Osteoblast (primary cell): Measurements from ENCODE around the gene EDEM1. TPM values are rescaled to one million over a fixed set of nuclear protein-coding genes. Genes with fewer than 3 reads are reported as not detected.

Experiments
- DNase-seq: peaks from one replicate; pipeline ENCODE4 v3.0.0; 2011; ENCODE audit warnings: low spot score, mixed read lengths; ENCODE audit not compliant: insufficient read length; ENCODE audit errors: missing footprints
- H2AFZ ChIP-seq: 2 replicates; pipeline ENCODE4 v1.6.0; 2011; ENCODE audit warnings: mild to moderate bottlenecking, low read length
- H3K27ac ChIP-seq: 2 replicates; pipeline ENCODE4 v1.5.1; 2011; ENCODE audit warnings: mild to moderate bottlenecking, low read depth, low read length, moderate library complexity
- H3K27me3 ChIP-seq: 2 replicates; pipeline ENCODE4 v1.6.0; 2012; ENCODE audit warnings: mild to moderate bottlenecking, control low read depth, inconsistent platforms, low read length, moderate library complexity; ENCODE audit not compliant: insufficient read depth
- H3K36me3 ChIP-seq: 2 replicates; pipeline ENCODE4 v1.5.1; 2011; ENCODE audit warnings: mild to moderate bottlenecking, low read length, control low read depth, moderate library complexity; ENCODE audit not compliant: insufficient read depth
- H3K4me1 ChIP-seq: 2 replicates; pipeline ENCODE4 v1.5.1; 2011; ENCODE audit warnings: mild to moderate bottlenecking, low read length, control low read depth, moderate library complexity; ENCODE audit not compliant: insufficient read depth
- H3K4me2 ChIP-seq: 2 replicates; pipeline ENCODE4 v1.6.0; 2011; ENCODE audit warnings: mild to moderate bottlenecking, low read length; ENCODE audit not compliant: insufficient read depth
- H3K4me3 ChIP-seq: fragments of 200-600 bp; sonication (generic); 3 replicates; pipeline ENCODE4 v1.5.1; 2012; ENCODE audit warnings: mild to moderate bottlenecking, low read length, inconsistent platforms; ENCODE audit not compliant: insufficient read depth
- H3K79me2 ChIP-seq: 2 replicates; pipeline ENCODE4 v1.6.0; 2012; ENCODE audit warnings: mild to moderate bottlenecking, low read length, control low read depth, inconsistent platforms; ENCODE audit not compliant: insufficient read depth
- H3K9me3 ChIP-seq: 2 replicates; pipeline ENCODE4 v1.5.1; 2011; ENCODE audit warnings: low read depth, low read length, control low read depth
- H4K20me1 ChIP-seq: 2 replicates; pipeline ENCODE4 v1.6.0; 2012; ENCODE audit warnings: mild to moderate bottlenecking, low read length, control low read depth; ENCODE audit not compliant: insufficient read depth
- CTCF ChIP-seq: IDR thresholded peaks from 2 replicates; pipeline ENCODE4 v1.5.1; 2011; ENCODE audit warnings: mild to moderate bottlenecking, low read depth, low read length, moderate library complexity; ENCODE audit errors: extremely low read depth
- total RNA-seq: library from RNA; depleted of rRNA; stranded (reverse); fragments of >200 nt; gene quantifications from 2 replicates; pipeline ENCODE4 v1.2.3, GENCODE V29; 2012

EDEM1 gene
- total RNA-seq, 1 donor: 38.7 TPM

- H3K27ac ChIP-seq: no peak overlapping the region
- peaks cover 73% of the 10 kb centered on the region for H4K20me1 ChIP-seq
- H2AFZ ChIP-seq: no peak overlapping the region
- peaks cover 93% of the 10 kb centered on the region for H3K79me2 ChIP-seq
- H3K4me2 ChIP-seq: no peak overlapping the region
- H3K27me3 ChIP-seq: no peaks in the 10 kb centered on the region
- peaks cover 32% of the 10 kb centered on the region for H3K4me1 ChIP-seq
- no peaks in the 10 kb centered on the region for H3K9me3 ChIP-seq
- no peak for TF ChIP-seq CTCF
- no peak overlapping the region for H3K4me3 ChIP-seq
- H3K36me3 ChIP-seq: no peaks in the 10 kb centered on the region
- no peak for DNase-seq
These were observed 27.2 kb upstream of the EDEM1 start for GRCh38 chr3:5160321-5160720.

GRCh38 chr3:5160940-5161858 lies 26.3 kb upstream of the EDEM1 start:
- H3K9me3 ChIP-seq: no peaks in the 10 kb centered on the region
- H3K4me1 ChIP-seq: peaks cover 32% of the 10 kb centered on the region
- peak overlapping the region; percentile 58 for H3K27ac ChIP-seq
- peaks cover 93% of the 10 kb centered on the region for H3K79me2 ChIP-seq
- TF ChIP-seq CTCF: no peak
- H3K36me3 ChIP-seq: no peaks in the 10 kb centered on the region
- peaks cover 67% of the 10 kb centered on the region for H4K20me1 ChIP-seq
- H2AFZ ChIP-seq: no peak overlapping the region
- no peak for DNase-seq
- no peaks in the 10 kb centered on the region for H3K27me3 ChIP-seq
- H3K4me2 ChIP-seq: peak overlapping the region; percentile 42
- no peak overlapping the region for H3K4me3 ChIP-seq

GRCh38 chr3:5162102-5162501 lies 25.4 kb upstream of the EDEM1 start:
- DNase-seq: peak; percentile 82
- H3K4me2 ChIP-seq: peak overlapping the region; percentile 42

More at GRCh38 chr3:5162102-5162501, 25.4 kb upstream of the EDEM1 start:
- H3K4me3 ChIP-seq: no peak overlapping the region
- H3K27me3 ChIP-seq: no peaks in the 10 kb centered on the region
- H3K79me2 ChIP-seq: peaks cover 93% of the 10 kb centered on the region
- no peak overlapping the region for H2AFZ ChIP-seq
- H3K4me1 ChIP-seq: peaks cover 32% of the 10 kb centered on the region
- peak overlapping the region; percentile 58 for H3K27ac ChIP-seq
- peaks cover 68% of the 10 kb centered on the region for H4K20me1 ChIP-seq
- TF ChIP-seq CTCF: no peak
- no peaks in the 10 kb centered on the region for H3K36me3 ChIP-seq
- no peaks in the 10 kb centered on the region for H3K9me3 ChIP-seq
